ENCODE data around the gene PPP2R5E.

Gene PPP2R5E

GRCh38 chr14:63510538-63510937 lies 32.6 kb downstream of the PPP2R5E start:
- Histone ChIP-seq H3K9ac (ENCODE audit: insufficient read length) (no peak overlapping the region), H3K4me3 (no peak overlapping the region), H3K9me3 (ENCODE audit: low read depth, low read length) (no peaks in the 10 kb centered on the region), H3K27ac (no peak overlapping the region), H3K36me3 (ENCODE audit: insufficient read depth, low read length) (peaks cover 19% of the 10 kb centered on the region)
- TF ChIP-seq POLR2AphosphoS5 (IDR thresholded peaks at IDR 0.05; ENCODE audit: borderline replicate concordance, low read depth, low read length) = no peak
- no peak for TF ChIP-seq EZH2 (IDR thresholded peaks at IDR 0.05)
- no peak for TF ChIP-seq FOXP2 (optimal IDR thresholded peaks at IDR 0.05; ENCODE audit: control extremely low read depth, extremely low read length, insufficient read depth)
- no peak for DNase-seq (ENCODE audit: low read depth, low spot score)

- peaks cover 19% of the 10 kb centered on the region for H3K36me3 ChIP-seq (ENCODE audit: insufficient read depth, low read length)
- no peak overlapping the region for H3K27ac ChIP-seq
- no peak overlapping the region for H3K4me3 ChIP-seq
- DNase-seq (ENCODE audit: low read depth, low spot score) = no peak
- H3K9ac ChIP-seq (ENCODE audit: insufficient read length) = no peak overlapping the region
- no peaks in the 10 kb centered on the region for H3K9me3 ChIP-seq (ENCODE audit: low read depth, low read length)
- TF ChIP-seq POLR2AphosphoS5 (IDR thresholded peaks at IDR 0.05; ENCODE audit: borderline replicate concordance, low read depth, low read length) (no peak), EZH2 (IDR thresholded peaks at IDR 0.05) (no peak)
Observed at GRCh38 chr14:63508033-63508432, 35.1 kb downstream of the PPP2R5E start.

GRCh38 chr14:63504648-63505047 lies 38.5 kb downstream of the PPP2R5E start:
- TF ChIP-seq FOXP2 (optimal IDR thresholded peaks at IDR 0.05; ENCODE audit: control extremely low read depth, extremely low read length, insufficient read depth) (no peak), POLR2AphosphoS5 (IDR thresholded peaks at IDR 0.05; ENCODE audit: borderline replicate concordance, low read depth, low read length) (no peak)
- H3K4me3 ChIP-seq = no peak overlapping the region
- no peaks in the 10 kb centered on the region for H3K9me3 ChIP-seq (ENCODE audit: low read depth, low read length)
- DNase-seq (ENCODE audit: low read depth, low spot score) = no peak
- H3K27ac ChIP-seq = no peak overlapping the region
- peaks cover 6% of the 10 kb centered on the region for H3K36me3 ChIP-seq (ENCODE audit: insufficient read depth, low read length)
- H3K9ac ChIP-seq (ENCODE audit: insufficient read length) = no peak overlapping the region

- H3K9me3 ChIP-seq (ENCODE audit: low read depth, low read length) = no peaks in the 10 kb centered on the region
- 0 out of 2 replicates have a peak overlapping the region, but pooled peaks have one; percentile 48 for H3K27ac ChIP-seq
- no peak overlapping the region for H3K9ac ChIP-seq (ENCODE audit: insufficient read length)
- DNase-seq (ENCODE audit: low read depth, low spot score) = no peak
- H3K4me3 ChIP-seq = no peak overlapping the region
- TF ChIP-seq POLR2AphosphoS5 (IDR thresholded peaks at IDR 0.05; ENCODE audit: borderline replicate concordance, low read depth, low read length) (no peak), EZH2 (IDR thresholded peaks at IDR 0.05) (no peak), FOXP2 (optimal IDR thresholded peaks at IDR 0.05; ENCODE audit: control extremely low read depth, extremely low read length, insufficient read depth) (no peak)
- H3K36me3 ChIP-seq (ENCODE audit: insufficient read depth, low read length) = no peaks in the 10 kb centered on the region
Observed at GRCh38 chr14:63501429-63501828, 41.7 kb downstream of the PPP2R5E start.

GRCh38 chr14:63499701-63500250 lies 43.4 kb downstream of the PPP2R5E start:
- no peaks in the 10 kb centered on the region for H3K9me3 ChIP-seq (ENCODE audit: low read depth, low read length)
- no peak for TF ChIP-seq FOXP2 (optimal IDR thresholded peaks at IDR 0.05; ENCODE audit: control extremely low read depth, extremely low read length, insufficient read depth)
- TF ChIP-seq EZH2 (IDR thresholded peaks at IDR 0.05) = no peak
- no peak for TF ChIP-seq POLR2AphosphoS5 (IDR thresholded peaks at IDR 0.05; ENCODE audit: borderline replicate concordance, low read depth, low read length)
- H3K9ac ChIP-seq (ENCODE audit: insufficient read length) = no peak overlapping the region
- no peaks in the 10 kb centered on the region for H3K36me3 ChIP-seq (ENCODE audit: insufficient read depth, low read length)
- DNase-seq (ENCODE audit: low read depth, low spot score) = no peak
- H3K4me3 ChIP-seq = no peak overlapping the region
- no peak overlapping the region for H3K27ac ChIP-seq

- Histone ChIP-seq H3K9me3 (ENCODE audit: low read depth, low read length) (no peaks in the 10 kb centered on the region), H3K4me3 (no peak overlapping the region), H3K27ac (no peak overlapping the region), H3K9ac (ENCODE audit: insufficient read length) (no peak overlapping the region), H3K36me3 (ENCODE audit: insufficient read depth, low read length) (no peaks in the 10 kb centered on the region)
- DNase-seq (ENCODE audit: low read depth, low spot score) = no peak
- TF ChIP-seq FOXP2 (optimal IDR thresholded peaks at IDR 0.05; ENCODE audit: control extremely low read depth, extremely low read length, insufficient read depth) (no peak), POLR2AphosphoS5 (IDR thresholded peaks at IDR 0.05; ENCODE audit: borderline replicate concordance, low read depth, low read length) (no peak), EZH2 (IDR thresholded peaks at IDR 0.05) (no peak)
Observed at GRCh38 chr14:63496837-63497400, 46.3 kb downstream of the PPP2R5E start.

- DNase-seq (ENCODE audit: low read depth, low spot score) = no peak
- TF ChIP-seq FOXP2 (optimal IDR thresholded peaks at IDR 0.05; ENCODE audit: control extremely low read depth, extremely low read length, insufficient read depth) = no peak
- no peak for TF ChIP-seq POLR2AphosphoS5 (IDR thresholded peaks at IDR 0.05; ENCODE audit: borderline replicate concordance, low read depth, low read length)
- TF ChIP-seq EZH2 (IDR thresholded peaks at IDR 0.05) = no peak
- Histone ChIP-seq H3K36me3 (ENCODE audit: insufficient read depth, low read length) (no peaks in the 10 kb centered on the region), H3K9ac (ENCODE audit: insufficient read length) (no peak overlapping the region), H3K4me3 (no peak overlapping the region), H3K27ac (no peak overlapping the region), H3K9me3 (ENCODE audit: low read depth, low read length) (no peaks in the 10 kb centered on the region)
Observed at GRCh38 chr14:63493246-63493645, 49.9 kb downstream of the PPP2R5E start.

- Histone ChIP-seq H3K36me3 (ENCODE audit: insufficient read depth, low read length) (no peaks in the 10 kb centered on the region), H3K9ac (ENCODE audit: insufficient read length) (no peak overlapping the region), H3K9me3 (ENCODE audit: low read depth, low read length) (no peaks in the 10 kb centered on the region), H3K27ac (peak overlapping the region; percentile 29; the same call in 1 of the 2 replicates), H3K4me3 (no peak overlapping the region)
- TF ChIP-seq FOXP2 (optimal IDR thresholded peaks at IDR 0.05; ENCODE audit: control extremely low read depth, extremely low read length, insufficient read depth) (no peak), EZH2 (IDR thresholded peaks at IDR 0.05) (no peak), POLR2AphosphoS5 (IDR thresholded peaks at IDR 0.05; ENCODE audit: borderline replicate concordance, low read depth, low read length) (no peak)
- no peak for DNase-seq (ENCODE audit: low read depth, low spot score)
Observed at GRCh38 chr14:63492391-63492790, 50.8 kb downstream of the PPP2R5E start.

- no peaks in the 10 kb centered on the region for H3K36me3 ChIP-seq (ENCODE audit: insufficient read depth, low read length)
- DNase-seq (ENCODE audit: low read depth, low spot score) = no peak
- TF ChIP-seq FOXP2 (optimal IDR thresholded peaks at IDR 0.05; ENCODE audit: control extremely low read depth, extremely low read length, insufficient read depth) (no peak), POLR2AphosphoS5 (IDR thresholded peaks at IDR 0.05; ENCODE audit: borderline replicate concordance, low read depth, low read length) (no peak), EZH2 (IDR thresholded peaks at IDR 0.05) (no peak)
- no peak overlapping the region; the same call in 1 of the 2 replicates for H3K27ac ChIP-seq
- H3K4me3 ChIP-seq = no peak overlapping the region
- H3K9ac ChIP-seq (ENCODE audit: insufficient read length) = no peak overlapping the region
- no peaks in the 10 kb centered on the region for H3K9me3 ChIP-seq (ENCODE audit: low read depth, low read length)
Observed at GRCh38 chr14:63487724-63488123, 55.5 kb downstream of the PPP2R5E start.
